Transverse colon (tissue), 4 donors: ENCODE measurements around the gene CAMK2D.

ENCODE experiments used
- EP300 ChIP-seq: sonication (generic); formaldehyde crosslinking; IDR thresholded peaks from one replicate; pipeline ENCODE4 v1.6.1; 2017; ENCODE audit warnings: antibody characterized with exemption, low read depth
- POLR2A ChIP-seq: fragments of 450-650 bp; IDR thresholded peaks from one replicate; pipeline ENCODE4 v1.6.1; 2016; ENCODE audit warnings: antibody characterized with exemption, mild to moderate bottlenecking, moderate library complexity
- POLR2AphosphoS5 ChIP-seq, 3 donors: sonication (generic); formaldehyde crosslinking; IDR thresholded peaks; one replicate each; pipeline ENCODE4 v1.6.1; 2016; ENCODE audit warnings: antibody characterized with exemption in 3 of 3
- TF ChIP-seq, protein P1 (sequence below), 5 experiments: fragments of 200-600 bp in 3 of 5; fragments of 450-650 bp in 2 of 5; sonication (generic) in 3 of 5; IDR thresholded peaks; 1 replicate in 2 of 5; 2 replicates in 3 of 5; pipeline ENCODE4 v1.5.1; 2016 to 2017; ENCODE audit warnings: antibody characterized with exemption in 5 of 5, inconsistent platforms in 3 of 5, mild to moderate bottlenecking in 2 of 5, moderate library complexity in 1 of 5

DNA sequence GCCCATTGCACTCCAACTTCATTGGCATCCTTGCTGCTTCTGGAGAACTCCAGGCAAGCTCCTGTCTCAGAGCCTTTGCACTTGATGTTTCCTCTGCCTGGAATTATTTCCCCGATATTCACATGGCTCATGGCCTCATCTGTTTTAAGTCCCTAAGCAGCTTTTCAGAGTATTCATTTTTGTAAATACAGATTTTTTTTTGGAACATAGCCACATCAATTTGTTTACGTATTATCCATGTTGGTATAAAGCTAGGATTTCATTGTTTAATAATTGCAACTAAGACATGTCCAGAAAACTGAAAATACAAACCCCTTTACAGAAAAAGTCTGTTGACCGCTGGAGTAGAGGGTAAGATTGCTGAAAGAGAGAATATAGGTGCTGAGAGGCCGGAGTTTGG is 142.0 kb downstream of the CAMK2D start:
- TF ChIP-seq, protein P1, sequence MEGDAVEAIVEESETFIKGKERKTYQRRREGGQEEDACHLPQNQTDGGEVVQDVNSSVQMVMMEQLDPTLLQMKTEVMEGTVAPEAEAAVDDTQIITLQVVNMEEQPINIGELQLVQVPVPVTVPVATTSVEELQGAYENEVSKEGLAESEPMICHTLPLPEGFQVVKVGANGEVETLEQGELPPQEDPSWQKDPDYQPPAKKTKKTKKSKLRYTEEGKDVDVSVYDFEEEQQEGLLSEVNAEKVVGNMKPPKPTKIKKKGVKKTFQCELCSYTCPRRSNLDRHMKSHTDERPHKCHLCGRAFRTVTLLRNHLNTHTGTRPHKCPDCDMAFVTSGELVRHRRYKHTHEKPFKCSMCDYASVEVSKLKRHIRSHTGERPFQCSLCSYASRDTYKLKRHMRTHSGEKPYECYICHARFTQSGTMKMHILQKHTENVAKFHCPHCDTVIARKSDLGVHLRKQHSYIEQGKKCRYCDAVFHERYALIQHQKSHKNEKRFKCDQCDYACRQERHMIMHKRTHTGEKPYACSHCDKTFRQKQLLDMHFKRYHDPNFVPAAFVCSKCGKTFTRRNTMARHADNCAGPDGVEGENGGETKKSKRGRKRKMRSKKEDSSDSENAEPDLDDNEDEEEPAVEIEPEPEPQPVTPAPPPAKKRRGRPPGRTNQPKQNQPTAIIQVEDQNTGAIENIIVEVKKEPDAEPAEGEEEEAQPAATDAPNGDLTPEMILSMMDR (IDR thresholded peaks at IDR 0.05), result no peak
- TF ChIP-seq POLR2A (no peak), EP300 (no peak), POLR2AphosphoS5 (IDR thresholded peaks at IDR 0.05) (no peak)
